Effector memory CD4-positive, alpha-beta T cell (primary cell): ENCODE data around the gene HYKK.
"Not testable (repeated sequence)": the region's sequence is repeated elsewhere in the genome, so short reads cannot be mapped to it uniquely, and the experiment has no call there.

Experiments
- DNase-seq, 3 donors: peaks; one replicate each; pipeline ENCODE4 v3.0.0-alpha.2; 2020
- H3K27ac ChIP-seq: 2 replicates; pipeline ENCODE4 v1.7.0; 2013; ENCODE audit warnings: mild to moderate bottlenecking, low read length, moderate library complexity; ENCODE audit not compliant: insufficient read depth, poor library complexity, severe bottlenecking
- H3K27me3 ChIP-seq: replicated peaks from 2 replicates; pipeline ENCODE4 v1.7.0; 2013; ENCODE audit warnings: mild to moderate bottlenecking, low read length; ENCODE audit not compliant: insufficient read depth, control insufficient read depth, poor library complexity, severe bottlenecking
- H3K36me3 ChIP-seq: 2 replicates; pipeline ENCODE4 v1.7.0; 2013; ENCODE audit warnings: mild to moderate bottlenecking, low read length, moderate library complexity; ENCODE audit not compliant: control insufficient read depth, insufficient read depth
- H3K4me1 ChIP-seq: 2 replicates; pipeline ENCODE4 v1.7.0; 2013; ENCODE audit warnings: low read length, mild to moderate bottlenecking; ENCODE audit not compliant: control insufficient read depth, insufficient read depth, poor library complexity, severe bottlenecking
- H3K4me3 ChIP-seq: 2 replicates; pipeline ENCODE4 v1.7.0; 2013; ENCODE audit warnings: low read length, low read depth, mild to moderate bottlenecking; ENCODE audit not compliant: insufficient read depth, poor library complexity, severe bottlenecking
- H3K9me3 ChIP-seq: 2 replicates; pipeline ENCODE4 v1.7.0; 2013; ENCODE audit warnings: mild to moderate bottlenecking, low read length, moderate library complexity; ENCODE audit not compliant: control insufficient read depth

HYKK gene

GRCh38 chr15:78502641-78503040 lies 4.7 kb upstream of the HYKK start:
- no peak for DNase-seq
- peaks cover 11% of the 10 kb centered on the region for H3K36me3 ChIP-seq
- H3K27me3 ChIP-seq: no peaks in the 10 kb centered on the region
- H3K4me1 ChIP-seq: no peaks in the 10 kb centered on the region
- no peaks in the 10 kb centered on the region for H3K9me3 ChIP-seq
- no peak overlapping the region for H3K4me3 ChIP-seq
- no peak overlapping the region for H3K27ac ChIP-seq

GRCh38 chr15:78507831-78508160 lies 419 bp downstream of the HYKK start:
- H3K27ac ChIP-seq: no peak overlapping the region
- H3K4me1 ChIP-seq: peaks cover 6% of the 10 kb centered on the region
- no peaks in the 10 kb centered on the region for H3K27me3 ChIP-seq
- no peaks in the 10 kb centered on the region for H3K9me3 ChIP-seq
- H3K4me3 ChIP-seq: peak overlapping the region; percentile 73
- H3K36me3 ChIP-seq: no peaks in the 10 kb centered on the region
- no peak for DNase-seq

- H3K9me3 ChIP-seq: no peaks in the 10 kb centered on the region
- H3K4me3 ChIP-seq: no peak overlapping the region
- no peak overlapping the region for H3K27ac ChIP-seq
- no peaks in the 10 kb centered on the region for H3K27me3 ChIP-seq
- H3K4me1 ChIP-seq: peaks cover 6% of the 10 kb centered on the region
- DNase-seq: no peak
- H3K36me3 ChIP-seq: no peaks in the 10 kb centered on the region
Measured at GRCh38 chr15:78508272-78508671, 895 bp downstream of the HYKK start.

- Histone ChIP-seq H3K4me1 (peaks cover 6% of the 10 kb centered on the region), H3K9me3 (no peaks in the 10 kb centered on the region), H3K27ac (no peak overlapping the region), H3K27me3 (no peaks in the 10 kb centered on the region), H3K4me3 (no peak overlapping the region), H3K36me3 (no peaks in the 10 kb centered on the region)
- no peak for DNase-seq
Measured at GRCh38 chr15:78509726-78510312, 2.4 kb downstream of the HYKK start.

- not testable (repeated sequence) for H3K4me1 ChIP-seq, H3K4me3 ChIP-seq, H3K9me3 ChIP-seq, H3K27me3 ChIP-seq, H3K27ac ChIP-seq, DNase-seq, H3K36me3 ChIP-seq
Measured at GRCh38 chr15:78520035-78520434, 12.7 kb downstream of the HYKK start.

- H3K27me3 ChIP-seq: no peaks in the 10 kb centered on the region
- no peak for DNase-seq
- no peak overlapping the region for H3K27ac ChIP-seq
- H3K4me3 ChIP-seq: no peak overlapping the region
- H3K36me3 ChIP-seq: no peaks in the 10 kb centered on the region
- no peaks in the 10 kb centered on the region for H3K4me1 ChIP-seq
- H3K9me3 ChIP-seq: no peaks in the 10 kb centered on the region
Measured at GRCh38 chr15:78524230-78524629, 16.9 kb downstream of the HYKK start.

GRCh38 chr15:78527325-78527724 lies 19.9 kb downstream of the HYKK start:
- no peak for DNase-seq
- no peak overlapping the region for H3K4me3 ChIP-seq
- H3K27ac ChIP-seq: no peak overlapping the region
- no peaks in the 10 kb centered on the region for H3K4me1 ChIP-seq
- H3K27me3 ChIP-seq: no peaks in the 10 kb centered on the region
- H3K9me3 ChIP-seq: no peaks in the 10 kb centered on the region
- no peaks in the 10 kb centered on the region for H3K36me3 ChIP-seq

- H3K36me3 ChIP-seq: no peaks in the 10 kb centered on the region
- no peak overlapping the region for H3K27ac ChIP-seq
- no peak overlapping the region for H3K4me3 ChIP-seq
- H3K4me1 ChIP-seq: no peaks in the 10 kb centered on the region
- no peaks in the 10 kb centered on the region for H3K9me3 ChIP-seq
- no peaks in the 10 kb centered on the region for H3K27me3 ChIP-seq
- DNase-seq: no peak
Measured at GRCh38 chr15:78533331-78533730, 26.0 kb downstream of the HYKK start.

GRCh38 chr15:78536134-78536533 lies 28.8 kb downstream of the HYKK start:
- H3K27me3 ChIP-seq: no peaks in the 10 kb centered on the region
- no peak for DNase-seq
- no peak overlapping the region for H3K4me3 ChIP-seq
- H3K36me3 ChIP-seq: no peaks in the 10 kb centered on the region
- no peaks in the 10 kb centered on the region for H3K9me3 ChIP-seq
- no peak overlapping the region for H3K27ac ChIP-seq
- no peaks in the 10 kb centered on the region for H3K4me1 ChIP-seq

GRCh38 chr15:78537266-78537905 lies 30.0 kb downstream of the HYKK start:
- Histone ChIP-seq H3K4me1 (peaks cover 5% of the 10 kb centered on the region), H3K4me3 (no peak overlapping the region), H3K27me3 (no peaks in the 10 kb centered on the region), H3K36me3 (peaks cover 2% of the 10 kb centered on the region), H3K9me3 (no peaks in the 10 kb centered on the region), H3K27ac (no peak overlapping the region)
- DNase-seq: no peak
